Measurements from ENCODE around the gene WDCP. TPM values are rescaled to one million over a fixed set of nuclear protein-coding genes. Genes with fewer than 3 reads are reported as not detected.

WDCP gene
- total and polyA plus RNA-seq, 10 of the 15 experiments (the other 5 are each of a cell fraction or from before 2014, with no cell fraction given) = 5.5 to 21.3 (median 13.2) TPM

- TF ChIP-seq ZSCAN29 (IDR thresholded peaks at IDR 0.05) = no peak
- TF ChIP-seq, protein P1, sequence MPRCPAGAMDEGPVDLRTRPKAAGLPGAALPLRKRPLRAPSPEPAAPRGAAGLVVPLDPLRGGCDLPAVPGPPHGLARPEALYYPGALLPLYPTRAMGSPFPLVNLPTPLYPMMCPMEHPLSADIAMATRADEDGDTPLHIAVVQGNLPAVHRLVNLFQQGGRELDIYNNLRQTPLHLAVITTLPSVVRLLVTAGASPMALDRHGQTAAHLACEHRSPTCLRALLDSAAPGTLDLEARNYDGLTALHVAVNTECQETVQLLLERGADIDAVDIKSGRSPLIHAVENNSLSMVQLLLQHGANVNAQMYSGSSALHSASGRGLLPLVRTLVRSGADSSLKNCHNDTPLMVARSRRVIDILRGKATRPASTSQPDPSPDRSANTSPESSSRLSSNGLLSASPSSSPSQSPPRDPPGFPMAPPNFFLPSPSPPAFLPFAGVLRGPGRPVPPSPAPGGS (IDR thresholded peaks at IDR 0.05; ENCODE audit: borderline replicate concordance, insufficient read depth, low read depth, low read length, poor library complexity, severe bottlenecking) = no peak
Measured at GRCh38 chr2:24022324-24022974, 24.7 kb downstream of the WDCP start (continued).

DNA sequence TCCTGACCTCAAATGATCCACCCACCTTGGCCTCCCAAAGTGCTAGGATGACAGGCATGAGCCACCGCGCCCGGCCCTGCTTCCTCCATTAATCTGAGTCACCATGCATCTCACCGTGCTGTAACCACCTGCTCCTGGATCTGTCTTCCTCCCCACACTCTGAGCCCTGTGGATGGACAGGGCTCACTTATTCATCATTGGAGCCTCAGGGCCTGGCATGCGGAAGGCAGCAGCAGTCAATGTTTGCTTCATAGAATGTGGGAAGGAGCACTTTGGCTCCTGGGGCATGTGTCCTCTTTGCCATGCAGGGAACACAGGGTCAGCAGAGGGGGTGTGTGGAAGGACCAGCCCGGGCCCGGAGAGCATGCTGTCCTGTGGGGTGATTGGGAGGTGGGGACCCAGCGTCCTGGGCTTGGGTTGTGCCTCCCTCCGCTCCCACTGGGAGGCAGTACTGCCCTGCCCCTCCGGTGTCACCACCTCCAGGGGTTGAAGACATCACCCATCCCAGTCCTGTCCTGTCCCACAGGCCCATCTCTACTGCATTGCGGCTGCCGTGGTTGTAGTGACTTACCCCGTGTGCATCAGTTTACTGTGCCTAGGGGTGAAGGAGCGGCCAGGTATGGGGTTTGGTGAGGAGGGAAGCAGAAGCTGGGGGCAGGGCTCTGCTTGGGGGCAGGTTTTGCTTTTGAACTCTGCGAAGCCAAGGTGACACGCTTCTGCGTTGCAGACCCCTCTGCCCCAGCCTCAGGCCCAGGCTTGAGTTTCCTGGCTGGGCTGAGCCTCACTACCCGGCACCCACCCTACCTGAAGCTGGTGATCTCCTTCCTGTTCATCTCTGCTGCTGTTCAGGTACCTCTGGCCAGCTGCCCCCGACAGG is 25.8 kb downstream of the WDCP start:
- intact Hi-C loops (cut with micrococcal nuclease; ENCODE audit: unreplicated experiment) = loop anchor here (2.0 kb wide), 1 partner anchor 63 kb away; the partner anchor contains the start of gene TP53I3
- H3K4me2 ChIP-seq (ENCODE audit: control insufficient read depth, insufficient read depth) = no peak overlapping the region
- SMC1A ChIA-PET (ENCODE audit: uncharacterized antibody, unreplicated experiment) = no interaction called here
- FAIRE-seq = no peak
- in situ Hi-C loops (cut with MboI) = no loop called here
- no peaks in the 10 kb centered on the region for H3K79me2 ChIP-seq (ENCODE audit: control insufficient read depth, insufficient read depth, low read length)
- H3K9me3 ChIP-seq (replicated peaks; ENCODE audit: control insufficient read depth, insufficient read depth, low read length) = no peaks in the 10 kb centered on the region
- no peak overlapping the region for H3K4me3 ChIP-seq
- RAD21 ChIA-PET (ENCODE audit: unreplicated experiment) = interaction anchor here (1.3 kb wide), 1 partner anchor 63 kb away, joined by 3 read pairs; the partner anchor contains the start of gene TP53I3
- WGBS (ENCODE audit: insufficient coverage, insufficient replicate concordance, low lambda C conversion rate, missing lambda C conversion rate) = 87% methylated on average over 19 of the region's 19 CpGs
- no peak for TF ChIP-seq EZH2 (IDR thresholded peaks at IDR 0.05; ENCODE audit: borderline replicate concordance, control insufficient read depth, low read depth, low read length)
- TF ChIP-seq CTCF (IDR thresholded peaks at IDR 0.05 in 2 of 3, conservative IDR thresholded peaks at IDR 0.05 in 1 of 3; ENCODE audit: control insufficient read depth in 2 of 3, extremely low read depth in 1 of 3, insufficient read depth in 1 of 3, low read depth in 3 of 3, low read length in 3 of 3) = peak; percentile 34 to 45 (median 35); a peak in 4 of 6 replicates
- TF ChIP-seq RAD21 (IDR thresholded peaks at IDR 0.05; ENCODE audit: insufficient read depth, low read depth, low read length) = peak; percentile 43; the same call in 1 of the 2 replicates
- ATAC-seq = peak; percentile 82
- H4K20me1 ChIP-seq (ENCODE audit: control insufficient read depth, insufficient read depth) = no peaks in the 10 kb centered on the region
- no peak overlapping the region for H3K27ac ChIP-seq (ENCODE audit: control insufficient read depth, insufficient read depth)
- CTCF ChIA-PET = interaction anchor here (0.6 kb wide), 2 partner anchors 41 to 89 kb away, joined by 3 read pairs; no protein-coding TSS in a partner anchor
- H2AFZ ChIP-seq (ENCODE audit: control insufficient read depth, low read depth, low read length) = no peak overlapping the region
- no TSS peak for BruUV-seq (replicated peaks)
- H3K9ac ChIP-seq (ENCODE audit: control insufficient read depth, insufficient read depth, low read length) = no peak overlapping the region
- no peak for DNase-seq (ENCODE audit: low read depth, low spot score)
- H3K4me1 ChIP-seq (ENCODE audit: control insufficient read depth, insufficient read depth, low read length) = no peaks in the 10 kb centered on the region
- POLR2A ChIA-PET = no interaction called here
- no peaks in the 10 kb centered on the region for H3K27me3 ChIP-seq (replicated peaks in 1 of 2; ENCODE audit: control insufficient read depth in 2 of 2, insufficient read depth in 2 of 2, low read length in 1 of 2)
- peaks cover 0 to 8% of the 10 kb centered on the region in 2 experiments; a peak in 3 of 4 replicates for H3K36me3 ChIP-seq (ENCODE audit: control insufficient read depth in 2 of 2, insufficient read depth in 2 of 2, low read length in 1 of 2)

All from GM12878 (cell line).